HL-60 (cell line): ENCODE results near the gene C7orf57.

Experiments
- CTCF ChIP-seq: IDR thresholded peaks from one replicate; pipeline ENCODE4 v1.5.1; 2011; ENCODE audit warnings: low read length, control low read depth, inconsistent platforms; ENCODE audit not compliant: insufficient read depth
- GABPA ChIP-seq: IDR thresholded peaks from 2 replicates; pipeline ENCODE4 v1.6.1; 2012; ENCODE audit warnings: low read depth
- POLR2AphosphoS5 ChIP-seq: IDR thresholded peaks from 2 replicates; pipeline ENCODE4 v1.6.1; 2012; ENCODE audit warnings: low read depth
- REST ChIP-seq: IDR thresholded peaks from 2 replicates; pipeline ENCODE4 v1.6.1; 2012; ENCODE audit warnings: low read depth; ENCODE audit not compliant: insufficient replicate concordance
- SPI1 ChIP-seq: IDR thresholded peaks from 2 replicates; pipeline ENCODE4 v1.6.1; 2012; ENCODE audit warnings: low read depth, mild to moderate bottlenecking, borderline replicate concordance

GRCh38 chr7:48042216-48042615 lies 6.9 kb downstream of the C7orf57 start:
- no peak for TF ChIP-seq CTCF
- no peak for TF ChIP-seq REST
- TF ChIP-seq POLR2AphosphoS5 = no peak
- no peak for TF ChIP-seq SPI1
- TF ChIP-seq GABPA = no peak
